HG02571 (cell line): Measurements from ENCODE around the gene PPP4R1.
"Not testable (repeated sequence)": the region's sequence is repeated elsewhere in the genome, so short reads cannot be mapped to it uniquely, and the experiment has no call there.

ENCODE experiments used
- ATAC-seq: cut with Tn5 transposase; IDR thresholded peaks from one replicate; pipeline ENCODE4 v1.9.1; 2021; ENCODE audit warnings: mild to moderate bottlenecking, moderate library complexity; ENCODE audit not compliant: unreplicated experiment

Gene PPP4R1

DNA sequence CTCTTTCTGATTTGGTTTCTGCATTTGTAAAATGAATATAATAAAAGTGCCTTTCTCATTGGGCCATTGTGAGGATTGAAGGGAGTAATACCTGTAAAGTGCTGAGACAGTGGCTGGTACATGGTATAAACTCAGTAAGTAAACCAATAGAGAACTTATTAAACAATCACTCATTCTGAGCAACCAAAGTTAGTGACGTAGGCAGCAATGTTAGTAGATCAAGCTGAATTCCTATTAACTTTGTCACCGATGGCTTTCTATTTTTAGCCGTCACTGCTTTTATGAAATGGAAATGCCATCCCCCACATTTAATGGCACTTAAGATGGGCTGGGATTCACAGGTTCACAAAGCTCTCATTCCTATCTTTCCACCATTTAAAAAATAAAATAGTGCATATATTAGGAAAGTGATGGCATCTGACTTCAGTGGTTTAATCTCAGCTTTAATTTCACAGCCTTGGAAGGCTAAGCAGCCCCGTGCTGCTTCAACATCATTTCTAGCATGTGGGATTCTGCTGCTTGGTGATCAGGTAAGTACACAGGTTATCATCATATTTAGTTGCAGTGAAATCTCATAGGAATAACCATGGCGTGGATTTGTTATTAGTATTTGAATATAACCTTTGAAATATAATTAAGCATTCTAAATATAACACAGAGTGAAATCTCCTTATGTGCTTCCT, 17.6 kb upstream of the PPP4R1 start:
- ATAC-seq, result no peak

DNA sequence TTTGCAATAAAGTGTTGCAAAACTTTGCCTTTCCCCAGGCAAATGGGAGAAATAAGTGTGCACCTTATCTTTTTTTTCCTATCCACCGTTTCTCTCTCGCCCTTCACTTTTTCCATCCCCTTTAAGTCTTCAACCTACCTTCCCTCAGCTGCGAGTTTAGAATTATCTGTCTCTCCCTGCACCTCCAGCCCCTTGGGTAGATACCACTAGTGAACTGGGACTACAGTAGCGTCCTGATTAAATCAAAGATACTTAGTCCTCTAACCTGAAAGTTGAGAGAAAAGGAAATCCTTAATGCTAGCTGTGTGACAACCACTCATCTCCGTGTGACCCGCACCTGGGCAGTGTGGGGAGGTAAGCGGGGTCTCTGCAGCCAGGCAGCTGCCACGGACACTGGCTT, 16.1 kb upstream of the PPP4R1 start:
- no peak for ATAC-seq

DNA sequence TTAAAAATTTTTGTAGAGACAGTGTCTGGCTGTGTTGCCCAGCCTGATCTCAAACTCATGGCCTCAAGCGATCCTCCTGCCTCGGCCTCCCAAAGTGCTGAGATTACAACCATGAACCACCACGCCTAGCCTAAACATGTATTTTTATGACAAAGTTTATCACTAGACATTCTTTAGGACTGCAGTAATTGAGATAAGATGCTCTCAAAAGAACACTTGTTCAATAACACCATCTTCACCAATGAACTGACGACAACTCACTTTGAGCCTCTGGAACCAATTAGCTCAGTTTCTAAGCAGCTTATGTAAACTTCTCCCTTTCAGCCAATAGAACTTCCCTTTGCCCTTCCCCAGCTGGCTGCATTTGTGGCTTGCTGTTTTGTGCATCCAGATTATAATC, 15.3 kb upstream of the PPP4R1 start:
- no peak for ATAC-seq

DNA sequence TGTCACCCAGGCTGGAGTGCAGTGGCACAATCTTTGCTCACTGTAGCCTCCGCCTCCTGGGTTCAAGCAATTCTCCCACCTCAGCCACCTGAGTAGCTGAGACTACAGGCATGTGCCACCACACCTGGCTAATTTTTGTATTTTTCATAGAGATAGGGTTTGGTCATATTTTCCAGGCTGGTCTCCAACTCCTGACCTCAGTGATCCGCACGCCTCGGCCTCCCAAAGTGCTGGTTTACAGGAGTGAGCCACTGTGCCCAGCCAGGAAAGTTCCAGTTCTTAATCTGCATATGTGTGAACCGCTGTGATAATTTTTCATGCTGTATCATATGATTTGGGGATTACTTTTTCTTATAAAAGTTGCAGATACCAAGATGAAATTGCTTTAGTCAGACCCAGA, 14.6 kb upstream of the PPP4R1 start:
- no peak for ATAC-seq

DNA sequence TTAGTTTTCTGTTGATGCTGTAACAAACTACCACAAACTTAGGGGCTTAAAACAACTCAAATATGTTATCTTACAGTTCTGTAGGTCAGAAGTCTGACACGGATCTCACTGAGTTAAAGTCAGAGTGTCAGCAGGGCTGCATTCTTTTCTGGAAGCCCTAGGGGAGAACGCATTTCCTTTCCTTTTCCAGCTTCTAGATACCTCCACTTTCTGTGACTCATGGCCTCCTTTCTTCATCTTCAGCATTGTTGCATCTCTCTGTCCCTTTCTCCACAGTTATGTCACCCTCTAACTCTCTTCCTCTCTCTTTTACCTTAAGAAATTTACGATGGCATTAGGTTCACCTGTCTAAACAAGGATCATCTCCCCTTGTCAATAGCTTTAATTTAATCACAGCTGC, 13.3 kb upstream of the PPP4R1 start:
- no peak for ATAC-seq

- no peak for ATAC-seq
Observed at GRCh38 chr18:9619990-9620389, 5.6 kb upstream of the PPP4R1 start.

DNA sequence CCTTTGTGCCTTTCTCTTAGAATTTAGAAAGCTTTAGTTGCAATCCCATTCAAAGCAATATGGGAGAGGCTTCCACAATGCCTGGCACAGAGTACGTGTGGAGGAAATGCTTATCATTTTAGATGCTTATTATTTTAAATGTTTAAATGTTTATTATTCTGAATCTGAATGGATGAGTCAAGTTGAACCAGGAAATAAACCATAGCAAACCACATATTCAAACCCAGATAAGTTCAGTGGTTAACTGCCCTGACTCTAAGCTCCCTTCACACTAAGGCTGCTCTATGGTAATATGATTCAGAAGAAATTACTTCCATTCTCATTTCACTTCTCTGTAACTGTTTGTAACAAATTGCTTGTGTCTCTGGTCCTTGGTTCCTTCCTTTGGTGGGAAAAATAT, 5.2 kb upstream of the PPP4R1 start:
- no peak for ATAC-seq

- ATAC-seq, result no peak
Observed at GRCh38 chr18:9619056-9619455, 4.7 kb upstream of the PPP4R1 start.

- ATAC-seq, result no peak
Observed at GRCh38 chr18:9617006-9617542, 2.7 kb upstream of the PPP4R1 start.

DNA sequence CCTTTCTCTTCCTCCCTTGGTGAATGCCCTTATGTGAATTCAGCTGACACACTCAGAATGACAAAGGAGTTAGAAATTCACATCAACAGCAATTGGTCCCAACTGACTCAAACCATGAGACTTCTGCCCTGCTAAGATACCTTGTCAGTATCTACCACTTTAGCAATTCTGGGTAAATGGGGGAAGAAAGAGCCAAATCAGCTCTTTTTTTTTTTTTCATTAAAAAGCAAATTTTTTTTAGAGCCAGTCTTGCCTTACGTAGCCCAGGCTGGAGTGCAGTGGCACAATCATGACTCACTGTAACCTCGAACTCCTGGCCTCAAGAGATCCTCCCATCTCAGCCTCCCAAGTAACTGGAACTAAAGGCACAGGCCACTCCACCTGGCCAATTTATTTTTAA, 1.7 kb upstream of the PPP4R1 start:
- no peak for ATAC-seq

DNA sequence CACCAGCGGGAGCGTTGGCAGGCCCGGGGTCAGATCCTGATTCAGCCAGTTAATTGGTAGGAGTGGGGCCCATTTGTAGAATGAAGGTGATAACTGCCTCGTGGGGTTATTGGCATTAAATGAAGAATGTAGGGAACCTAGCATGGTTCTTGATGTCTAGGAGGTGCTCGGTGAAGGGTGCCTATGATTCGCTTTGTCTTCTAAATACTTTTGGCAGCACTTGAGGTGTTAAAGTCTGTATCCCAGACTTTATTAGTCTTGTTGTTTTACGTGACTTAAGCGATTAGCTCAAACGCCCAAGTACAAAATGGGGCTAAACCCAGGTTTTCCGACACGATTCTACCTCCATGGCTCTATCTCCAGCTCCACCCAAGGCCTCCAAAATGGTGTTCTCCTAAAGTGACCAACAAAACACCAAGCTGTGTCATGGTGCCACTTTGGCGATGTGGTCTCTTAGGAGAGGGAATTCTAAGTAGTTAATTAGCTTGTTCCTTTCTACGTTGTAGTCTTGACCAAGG, 980 bp upstream of the PPP4R1 start:
- ATAC-seq, result no peak

DNA sequence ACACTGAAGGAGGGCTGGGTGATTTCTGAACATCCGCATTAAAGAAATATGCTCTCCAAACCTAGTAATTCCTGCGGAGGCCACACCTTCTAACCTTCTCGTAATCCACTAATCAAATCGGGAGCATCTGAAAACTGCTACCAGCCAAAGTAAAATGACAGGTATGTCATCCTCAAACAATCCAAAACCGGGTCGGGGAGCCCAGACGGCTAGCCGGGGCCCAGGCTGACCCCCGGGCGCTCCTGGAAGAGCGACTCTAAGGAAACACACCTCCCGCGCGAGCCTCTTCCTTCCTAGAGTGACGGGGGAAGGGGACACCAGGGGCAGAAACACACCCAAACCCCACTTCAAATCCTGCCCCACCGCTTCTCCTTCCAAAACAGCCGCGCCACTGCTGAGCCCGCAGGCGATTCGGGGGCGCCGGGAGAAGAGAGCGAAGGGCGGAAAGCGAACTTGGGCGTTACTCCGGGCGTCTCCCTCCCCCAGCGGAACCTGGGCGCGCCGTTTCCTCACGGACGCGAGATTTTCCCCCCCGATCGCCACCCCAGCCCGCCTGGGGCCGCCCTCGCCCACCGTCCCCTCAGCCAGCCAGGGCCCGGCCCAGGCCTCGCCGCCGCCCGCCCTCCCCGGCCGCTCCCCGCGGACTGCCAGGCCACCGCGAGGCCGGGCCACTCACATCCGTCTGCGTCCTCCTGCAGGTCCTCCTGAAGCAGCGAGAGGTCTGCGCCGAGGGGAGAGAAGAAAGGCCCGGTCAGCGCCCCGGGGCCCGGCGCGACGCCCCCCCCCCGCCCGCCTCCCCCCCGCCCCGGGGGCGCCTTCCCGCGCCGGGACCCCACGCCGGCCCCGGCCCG, 584 bp downstream of the PPP4R1 start:
- ATAC-seq, result peak; percentile 31

GRCh38 chr18:9612977-9613376, 1.4 kb downstream of the PPP4R1 start:
- no peak for ATAC-seq

DNA sequence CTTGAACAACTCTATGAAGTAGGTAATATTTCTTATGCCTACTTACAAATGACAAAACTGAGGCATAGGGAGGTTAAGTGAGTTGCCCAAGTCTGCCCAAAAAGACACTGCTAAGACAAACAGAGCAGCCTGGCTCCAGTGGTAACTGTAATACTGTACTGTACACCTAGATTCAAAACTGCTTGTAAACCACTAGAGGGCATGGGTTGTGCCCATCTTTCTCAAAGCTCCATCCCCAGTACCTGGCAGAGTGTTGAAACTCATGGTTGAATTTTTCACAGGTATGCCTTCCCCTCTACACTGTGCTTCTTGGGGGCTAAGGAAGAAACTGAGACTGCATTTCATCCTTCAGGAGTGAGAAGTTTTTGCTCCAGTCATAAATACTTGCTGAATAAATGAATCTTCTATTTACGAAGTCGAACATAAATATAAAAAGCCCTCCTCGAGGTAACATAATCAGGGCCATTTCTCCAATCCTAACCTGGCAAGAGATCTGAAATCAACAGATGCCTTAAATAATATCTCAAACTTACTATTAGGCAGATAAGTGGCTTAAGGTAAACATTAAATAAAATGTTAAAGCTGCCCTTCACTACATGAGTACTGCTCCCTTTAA, 2.0 kb downstream of the PPP4R1 start:
- ATAC-seq, result peak; percentile 42

GRCh38 chr18:9609190-9609589, 5.2 kb downstream of the PPP4R1 start:
- ATAC-seq, result no peak

GRCh38 chr18:9608728-9609127, 5.6 kb downstream of the PPP4R1 start:
- no peak for ATAC-seq

DNA sequence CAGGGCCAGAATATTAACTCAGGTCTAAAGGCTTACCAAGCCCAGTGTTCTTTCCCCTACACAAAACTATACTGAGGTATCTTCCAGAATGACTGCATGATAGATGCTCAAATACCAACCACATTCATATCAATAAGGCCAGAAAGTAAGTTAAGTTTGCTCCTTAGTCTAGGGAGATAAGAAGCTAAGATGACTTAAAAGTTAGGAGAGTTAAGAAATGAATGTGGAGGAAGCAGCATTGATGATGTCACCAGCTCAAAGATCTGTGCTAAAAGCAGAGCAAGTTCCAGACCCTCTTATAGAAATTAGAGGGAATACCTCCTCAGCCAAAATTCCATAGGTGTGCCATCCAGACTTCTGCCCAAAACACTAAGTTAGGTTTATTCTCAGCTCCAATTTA, 6.1 kb downstream of the PPP4R1 start:
- ATAC-seq, result no peak

GRCh38 chr18:9607111-9607510, 7.2 kb downstream of the PPP4R1 start:
- ATAC-seq, result not testable (repeated sequence)

DNA sequence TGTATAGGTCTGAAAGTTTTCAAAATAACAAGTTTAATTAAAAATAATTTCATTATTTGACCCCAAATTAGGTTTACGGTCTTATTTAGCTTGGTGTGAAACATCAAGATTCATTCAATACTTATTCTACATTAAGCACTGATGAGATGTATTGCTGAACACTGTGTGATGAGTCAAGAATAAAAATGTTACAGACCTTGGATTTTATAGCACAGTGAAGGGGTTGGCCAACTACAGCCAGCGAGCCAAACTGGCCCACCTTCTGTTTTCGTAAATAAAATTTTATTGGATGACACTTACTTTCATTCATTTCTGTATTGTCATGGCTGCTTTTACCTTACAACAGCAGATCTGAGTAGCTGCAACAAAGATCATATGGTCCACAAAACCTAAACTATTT, 8.3 kb downstream of the PPP4R1 start:
- no peak for ATAC-seq

DNA sequence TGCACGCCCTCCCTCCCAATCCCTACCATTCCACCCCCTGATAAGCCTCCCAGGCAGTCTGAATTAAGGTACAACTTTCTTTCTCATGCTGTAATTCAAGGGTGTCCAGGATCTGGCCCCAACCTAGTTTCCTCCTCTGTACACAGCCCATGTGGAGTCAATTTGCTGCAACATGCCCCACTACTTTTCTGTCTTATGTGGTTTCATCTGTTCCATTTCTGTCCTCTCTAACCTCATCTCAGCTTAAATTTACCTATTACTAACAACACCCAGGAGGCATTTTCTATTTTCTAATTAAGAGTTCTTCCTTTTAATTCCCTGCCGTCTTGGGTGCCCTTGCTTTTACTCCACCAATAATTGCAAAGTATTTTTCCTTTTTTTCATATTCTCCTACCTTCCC, 10.0 kb downstream of the PPP4R1 start:
- ATAC-seq, result no peak

DNA sequence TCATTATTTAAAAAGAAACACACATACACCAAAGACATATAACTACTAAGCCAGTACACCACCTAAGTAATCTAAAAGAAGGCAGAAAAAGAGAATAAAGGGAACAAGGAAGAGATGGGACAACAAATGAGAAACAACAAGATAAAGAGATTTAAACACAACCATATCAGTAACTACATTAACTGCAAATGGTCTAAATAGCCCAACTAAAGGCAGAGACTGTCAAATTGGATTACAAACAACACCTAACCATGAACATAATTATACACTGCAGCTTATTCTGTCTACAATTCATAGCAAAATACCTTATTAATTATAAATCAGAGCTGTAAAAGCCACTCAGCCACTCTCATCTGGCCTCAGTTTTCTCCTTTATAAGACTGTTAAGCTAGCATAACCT, 15.0 kb downstream of the PPP4R1 start:
- ATAC-seq, result no peak

GRCh38 chr18:9597609-9598008, 16.8 kb downstream of the PPP4R1 start:
- ATAC-seq, result no peak
